CD4-positive, alpha-beta T cell (primary cell): Measurements from ENCODE around the gene FBXO47. TPM values are rescaled to one million over a fixed set of nuclear protein-coding genes. Genes with fewer than 3 reads are reported as not detected.
"Not testable (repeated sequence)": the region's sequence is repeated elsewhere in the genome, so short reads cannot be mapped to it uniquely, and the experiment has no call there.

Experiments used
- ATAC-seq: fragments of 200-7000 bp; cut with Tn5 transposase; one replicate; pipeline ENCODE4 v1.10.0; 2022; ENCODE audit warnings: mild to moderate bottlenecking; ENCODE audit not compliant: poor library complexity
- CTCF ChIA-PET: fragments of 350-600 bp; sonication (Branson Sonifier 250); formaldehyde crosslinking; loops from one replicate; lab custom pipeline; 2021; ENCODE audit warnings: antibody characterized with exemption, inconsistent platforms; lab: Charles Lee
- POLR2A ChIA-PET: fragments of 350-600 bp; sonication (Branson Sonifier 250); formaldehyde crosslinking; loops from one replicate; lab custom pipeline; 2021; ENCODE audit warnings: antibody characterized with exemption, inconsistent platforms; lab: Charles Lee
- DNase-seq, 14 experiments: peaks; one replicate each; pipeline ENCODE4 v3.0.0-alpha.2; 2013 to 2020; ENCODE audit warnings: mixed read lengths in 2 of 14
- H3K27ac ChIP-seq, 2 donors: one replicate each; pipeline versions ENCODE4 v1.5.1 to v1.7.0; 2013; ENCODE audit warnings: low read length in 2 of 2, low read depth in 1 of 2, mild to moderate bottlenecking in 1 of 2
- H3K27me3 ChIP-seq, 2 experiments: 1 replicate in 1 of 2; 2 replicates in 1 of 2; pipeline versions ENCODE4 v1.6.1 to v1.7.0; 2013; ENCODE audit warnings: low read length in 2 of 2, control low read depth in 1 of 2, mild to moderate bottlenecking in 1 of 2, moderate library complexity in 1 of 2; ENCODE audit not compliant: insufficient read depth in 2 of 2, control insufficient read depth in 1 of 2
- H3K36me3 ChIP-seq: one replicate; pipeline ENCODE4 v1.6.1; 2013; ENCODE audit warnings: low read length, control low read depth; ENCODE audit not compliant: insufficient read depth
- H3K4me1 ChIP-seq: one replicate; pipeline ENCODE4 v1.6.1; 2013; ENCODE audit warnings: low read length, control low read depth; ENCODE audit not compliant: insufficient read depth
- H3K4me3 ChIP-seq: one replicate; pipeline ENCODE4 v1.5.1; 2013; ENCODE audit warnings: mild to moderate bottlenecking, low read length, moderate library complexity
- H3K9me3 ChIP-seq, 2 experiments: 1 replicate in 1 of 2; 2 replicates in 1 of 2; pipeline versions ENCODE4 v1.6.1 to v1.7.0; 2013; ENCODE audit warnings: low read length in 2 of 2, mild to moderate bottlenecking in 2 of 2, control low read depth in 1 of 2, moderate library complexity in 1 of 2; ENCODE audit not compliant: control insufficient read depth in 1 of 2, insufficient read depth in 1 of 2
- H3K27ac Mint-ChIP-seq: one replicate; pipeline ENCODE4 v1.8.0; 2020; ENCODE audit warnings: mixed read lengths
- H3K27me3 Mint-ChIP-seq: one replicate; pipeline ENCODE4 v1.8.0; 2021; ENCODE audit warnings: mixed read lengths
- H3K36me3 Mint-ChIP-seq: one replicate; pipeline ENCODE4 v1.8.0; 2021; ENCODE audit warnings: low read depth, mixed read lengths
- H3K4me1 Mint-ChIP-seq: one replicate; pipeline ENCODE4 v1.8.0; 2021; ENCODE audit warnings: low read depth, mixed read lengths
- H3K4me3 Mint-ChIP-seq: one replicate; pipeline ENCODE4 v1.8.0; 2020; ENCODE audit warnings: mild to moderate bottlenecking, mixed read lengths
- H3K9me3 Mint-ChIP-seq: one replicate; pipeline ENCODE4 v1.8.0; 2020; ENCODE audit warnings: mixed read lengths
- CTCF ChIP-seq: fragments of 200-600 bp; IDR thresholded peaks from one replicate; pipeline ENCODE4 v1.8.0; 2022; ENCODE audit warnings: antibody characterized with exemption, mild to moderate bottlenecking
- intact Hi-C, 2 experiments: fragments of 100-400 bp; cut with DNase I in 1 of 2; cut with micrococcal nuclease in 1 of 2; formaldehyde crosslinking; loops; one replicate each; pipeline versions ENCODE4 v1.15.1 to v1.9.0; 2023 to 2025; cut with DNase I, micrococcal nuclease
- total RNA-seq, 174 experiments: library from RNA in 2 of 174; stranded (reverse) in 2 of 174; gene quantifications; one replicate each; pipeline ENCODE4 v1.2.3 and lab custom pipeline; 2021 to 2026

Gene FBXO47
- total RNA-seq, 2 experiments from 2014 or later = not detected

GRCh38 chr17:38939987-38940386, 27.2 kb downstream of the FBXO47 start:
- Mint-ChIP-seq H3K9me3 (no peaks in the 10 kb centered on the region), H3K4me3 (no peak overlapping the region), H3K27ac (no peak overlapping the region), H3K4me1 (no peaks in the 10 kb centered on the region), H3K36me3 (no peaks in the 10 kb centered on the region), H3K27me3 (no peaks in the 10 kb centered on the region)
- no peak for TF ChIP-seq CTCF
- Histone ChIP-seq H3K27me3 (no peaks in the 10 kb centered on the region), H3K4me3 (no peak overlapping the region), H3K9me3 (no peaks in the 10 kb centered on the region), H3K27ac (no peak overlapping the region), H3K4me1 (no peaks in the 10 kb centered on the region), H3K36me3 (no peaks in the 10 kb centered on the region)
- POLR2A ChIA-PET = no interaction called here
- intact Hi-C loops = no loop called here
- DNase-seq (no peak), ATAC-seq (no peak)
- CTCF ChIA-PET = interaction anchor here (1.2 kb wide), 1 partner anchor 68 kb away, joined by 3 read pairs; no protein-coding TSS in a partner anchor

- H3K4me1 Mint-ChIP-seq, H3K27ac ChIP-seq, H3K9me3 Mint-ChIP-seq, H3K27me3 Mint-ChIP-seq, H3K9me3 ChIP-seq, DNase-seq, H3K36me3 Mint-ChIP-seq, POLR2A ChIA-PET, H3K4me1 ChIP-seq, H3K27ac Mint-ChIP-seq, H3K36me3 ChIP-seq, H3K4me3 Mint-ChIP-seq, H3K27me3 ChIP-seq, ATAC-seq, H3K4me3 ChIP-seq, intact Hi-C loops: not testable (repeated sequence)
- CTCF ChIA-PET = interaction anchor here (1.0 kb wide), 1 partner anchor 10 kb away, joined by 3 read pairs; no protein-coding TSS in a partner anchor
Measured at GRCh38 chr17:38933962-38934361, 33.2 kb downstream of the FBXO47 start.

- H3K4me1 Mint-ChIP-seq = peaks cover 12% of the 10 kb centered on the region
- H3K27ac ChIP-seq, H3K27me3 Mint-ChIP-seq, intact Hi-C loops, H3K9me3 Mint-ChIP-seq, CTCF ChIA-PET, H3K27me3 ChIP-seq, H3K4me3 ChIP-seq, DNase-seq, H3K9me3 ChIP-seq, H3K4me1 ChIP-seq, ATAC-seq, H3K4me3 Mint-ChIP-seq, H3K36me3 ChIP-seq, H3K36me3 Mint-ChIP-seq, H3K27ac Mint-ChIP-seq, POLR2A ChIA-PET: not testable (repeated sequence)
Measured at GRCh38 chr17:38930782-38931181, 36.4 kb downstream of the FBXO47 start.

GRCh38 chr17:38926293-38927070, 40.7 kb downstream of the FBXO47 start:
- H3K36me3 Mint-ChIP-seq = peaks cover 8% of the 10 kb centered on the region
- Histone ChIP-seq H3K27ac (no peak overlapping the region), H3K4me1 (peaks cover 14% of the 10 kb centered on the region), H3K4me3 (no peak overlapping the region), H3K9me3 (no peaks in the 10 kb centered on the region), H3K27me3 (no peaks in the 10 kb centered on the region), H3K36me3 (no peaks in the 10 kb centered on the region)
- no peak overlapping the region for H3K4me3 Mint-ChIP-seq
- H3K27ac Mint-ChIP-seq = peak overlapping the region; percentile 35
- no peaks in the 10 kb centered on the region for H3K9me3 Mint-ChIP-seq
- TF ChIP-seq CTCF = no peak
- ATAC-seq = no peak
- H3K27me3 Mint-ChIP-seq = no peaks in the 10 kb centered on the region
- H3K4me1 Mint-ChIP-seq = peaks cover 36% of the 10 kb centered on the region
- peak in 3 of 14 experiments; percentile 20 to 37 (median 35) for DNase-seq
- intact Hi-C loops = no loop called here
- ChIA-PET POLR2A (interaction anchor here (1.1 to 1.8 kb wide), 3 partner anchors 41 to 73 kb away, joined by 4 to 9 read pairs (median 9); partner anchors contain the start of genes FBXO47 and RPL23), CTCF (interaction anchor here (1.0 kb wide), 1 partner anchor 248 kb away, joined by 3 read pairs; no protein-coding TSS in a partner anchor)
